SU-DHL-6 (cell line): ENCODE measurements around the gene PER3.

Experiments
- H2AFZ ChIP-seq: fragments of 200-600 bp; sonication (generic); 2 replicates; pipeline ENCODE4 v1.6.1; 2014; ENCODE audit warnings: low read depth, mild to moderate bottlenecking, moderate library complexity, mixed read lengths, antibody characterized with exemption, low read length; ENCODE audit not compliant: severe bottlenecking
- H3F3A ChIP-seq: fragments of 200-600 bp; shearing (Covaris generic); 2 replicates; pipeline ENCODE4 v1.6.0; 2016; ENCODE audit warnings: antibody characterized with exemption, mild to moderate bottlenecking; ENCODE audit not compliant: insufficient read depth
- H3K27ac ChIP-seq: fragments of 200-600 bp; sonication (generic); 2 replicates; pipeline ENCODE4 v1.5.1; 2016; ENCODE audit warnings: low read depth, mild to moderate bottlenecking, low read length, moderate library complexity, mixed read lengths
- H3K27me3 ChIP-seq: fragments of 200-600 bp; sonication (generic), shearing (Covaris generic); 2 replicates; pipeline ENCODE4 v1.6.0; 2014; ENCODE audit warnings: mild to moderate bottlenecking, low read length
- H3K36me3 ChIP-seq: fragments of 200-600 bp; sonication (generic); 2 replicates; pipeline ENCODE4 v1.6.1; 2014; ENCODE audit warnings: mild to moderate bottlenecking, low read length, mixed read lengths
- H3K4me2 ChIP-seq: fragments of 300-600, 200-600 bp; shearing (Covaris generic), sonication (generic); 2 replicates; pipeline ENCODE4 v1.6.0; 2014; ENCODE audit warnings: low read length, low read depth, mild to moderate bottlenecking; ENCODE audit not compliant: poor library complexity, severe bottlenecking
- H3K4me3 ChIP-seq: fragments of 200-600 bp; sonication (generic); 2 replicates; pipeline ENCODE4 v1.5.1; 2014; ENCODE audit warnings: antibody characterized with exemption, low read length, mild to moderate bottlenecking, mixed read lengths; ENCODE audit not compliant: insufficient read depth, poor library complexity, severe bottlenecking
- H3K79me2 ChIP-seq: fragments of 200-600 bp; sonication (generic); 2 replicates; pipeline ENCODE4 v1.6.1; 2014; ENCODE audit warnings: mild to moderate bottlenecking, low read length, moderate library complexity; ENCODE audit not compliant: insufficient read depth
- H3K9ac ChIP-seq: fragments of 200-600 bp; sonication (generic); 2 replicates; pipeline ENCODE4 v1.7.0; 2014; ENCODE audit warnings: mild to moderate bottlenecking, low read length
- H3K9me2 ChIP-seq: fragments of 200-600 bp; sonication (generic); replicated peaks from 2 replicates; pipeline ENCODE4 v1.6.1; 2014; ENCODE audit warnings: low read length; ENCODE audit not compliant: insufficient read depth
- H3K9me3 ChIP-seq: fragments of 200-600 bp; sonication (generic); 2 replicates; pipeline ENCODE4 v1.6.1; 2014; ENCODE audit warnings: low read length, mixed read lengths; ENCODE audit not compliant: insufficient read depth
- H4K20me1 ChIP-seq: fragments of 200-600 bp; sonication (generic); 2 replicates; pipeline ENCODE4 v1.6.1; 2014; ENCODE audit warnings: low read depth, mild to moderate bottlenecking, antibody characterized with exemption, low read length, moderate library complexity, mixed read lengths
- CTCF ChIP-seq: fragments of 200-600 bp; sonication (generic); IDR thresholded peaks from one replicate; pipeline ENCODE4 v1.5.1; 2017; ENCODE audit warnings: antibody characterized with exemption, mild to moderate bottlenecking, low read length, moderate library complexity; ENCODE audit not compliant: insufficient read depth, poor library complexity, severe bottlenecking
- EZH2phosphoT487 ChIP-seq: fragments of 200-600 bp; sonication (generic), shearing (Covaris generic); conservative IDR thresholded peaks from 2 replicates; pipeline ENCODE4 v1.6.1; 2018; ENCODE audit warnings: mild to moderate bottlenecking, antibody characterized with exemption, low read length, moderate library complexity, mixed read lengths

The PER3 gene

GRCh38 chr1:7777591-7777990 lies 6.5 kb upstream of the PER3 start:
- no peak overlapping the region for H2AFZ ChIP-seq
- H3K36me3 ChIP-seq = peaks cover 9% of the 10 kb centered on the region; the same call in 1 of the 2 replicates
- H3K9ac ChIP-seq = no peak overlapping the region
- no peak overlapping the region for H3K27ac ChIP-seq
- no peak overlapping the region for H3K4me2 ChIP-seq
- TF ChIP-seq CTCF = no peak
- no peak for TF ChIP-seq EZH2phosphoT487
- no peaks in the 10 kb centered on the region for H4K20me1 ChIP-seq
- no peaks in the 10 kb centered on the region for H3K9me3 ChIP-seq
- no peaks in the 10 kb centered on the region for H3K79me2 ChIP-seq
- no peaks in the 10 kb centered on the region for H3K27me3 ChIP-seq
- no peak overlapping the region for H3K4me3 ChIP-seq
- H3F3A ChIP-seq = peaks cover 2% of the 10 kb centered on the region; the same call in 1 of the 2 replicates
- H3K9me2 ChIP-seq = no peaks in the 10 kb centered on the region

GRCh38 chr1:7778133-7778628 lies 5.9 kb upstream of the PER3 start:
- H3K36me3 ChIP-seq = peaks cover 9% of the 10 kb centered on the region; the same call in 1 of the 2 replicates
- no peaks in the 10 kb centered on the region for H4K20me1 ChIP-seq

GRCh38 chr1:7780976-7781375 lies 3.1 kb upstream of the PER3 start:
- H3K27me3 ChIP-seq = no peaks in the 10 kb centered on the region
- no peaks in the 10 kb centered on the region for H3K9me2 ChIP-seq
- no peaks in the 10 kb centered on the region for H3K79me2 ChIP-seq
- H3K27ac ChIP-seq = no peak overlapping the region
- no peak overlapping the region for H2AFZ ChIP-seq
- H3K4me3 ChIP-seq = no peak overlapping the region
- H3K9ac ChIP-seq = no peak overlapping the region
- TF ChIP-seq EZH2phosphoT487 = no peak
- no peak for TF ChIP-seq CTCF
- H3K9me3 ChIP-seq = no peaks in the 10 kb centered on the region
- peaks cover 6% of the 10 kb centered on the region; the same call in 1 of the 2 replicates for H3K36me3 ChIP-seq
- H3K4me2 ChIP-seq = no peak overlapping the region
- H3F3A ChIP-seq = peaks cover 7% of the 10 kb centered on the region; the same call in 1 of the 2 replicates
- H4K20me1 ChIP-seq = no peaks in the 10 kb centered on the region

More at GRCh38 chr1:7778133-7778628, 5.9 kb upstream of the PER3 start:
- Histone ChIP-seq H3K79me2 (no peaks in the 10 kb centered on the region), H3F3A (peaks cover 7% of the 10 kb centered on the region; the same call in 1 of the 2 replicates), H3K9ac (no peak overlapping the region), H2AFZ (no peak overlapping the region), H3K9me3 (no peaks in the 10 kb centered on the region), H3K4me2 (no peak overlapping the region), H3K4me3 (no peak overlapping the region), H3K9me2 (no peaks in the 10 kb centered on the region), H3K27me3 (no peaks in the 10 kb centered on the region), H3K27ac (no peak overlapping the region)
- no peak for TF ChIP-seq CTCF
